Measurements from ENCODE around the gene MED13L.

MED13L gene

GRCh38 chr12:116278279-116278626 is 760 bp upstream of the MED13L start:
- peak overlapping the region; percentile 43 for H3K4me3 ChIP-seq (replicated peaks; ENCODE audit: low read depth, low read length)
- DNase-seq (ENCODE audit: low read depth): no peak
- TF ChIP-seq CTCF (IDR thresholded peaks at IDR 0.05; ENCODE audit: low read length, missing control alignments): no peak

- DNase-seq (ENCODE audit: low read depth): peak; percentile 67
- no peak for TF ChIP-seq CTCF (IDR thresholded peaks at IDR 0.05; ENCODE audit: low read length, missing control alignments)
- peak overlapping the region; percentile 90 for H3K4me3 ChIP-seq (replicated peaks; ENCODE audit: low read depth, low read length)
Observed at GRCh38 chr12:116276652-116277466, 634 bp downstream of the MED13L start.

DNA sequence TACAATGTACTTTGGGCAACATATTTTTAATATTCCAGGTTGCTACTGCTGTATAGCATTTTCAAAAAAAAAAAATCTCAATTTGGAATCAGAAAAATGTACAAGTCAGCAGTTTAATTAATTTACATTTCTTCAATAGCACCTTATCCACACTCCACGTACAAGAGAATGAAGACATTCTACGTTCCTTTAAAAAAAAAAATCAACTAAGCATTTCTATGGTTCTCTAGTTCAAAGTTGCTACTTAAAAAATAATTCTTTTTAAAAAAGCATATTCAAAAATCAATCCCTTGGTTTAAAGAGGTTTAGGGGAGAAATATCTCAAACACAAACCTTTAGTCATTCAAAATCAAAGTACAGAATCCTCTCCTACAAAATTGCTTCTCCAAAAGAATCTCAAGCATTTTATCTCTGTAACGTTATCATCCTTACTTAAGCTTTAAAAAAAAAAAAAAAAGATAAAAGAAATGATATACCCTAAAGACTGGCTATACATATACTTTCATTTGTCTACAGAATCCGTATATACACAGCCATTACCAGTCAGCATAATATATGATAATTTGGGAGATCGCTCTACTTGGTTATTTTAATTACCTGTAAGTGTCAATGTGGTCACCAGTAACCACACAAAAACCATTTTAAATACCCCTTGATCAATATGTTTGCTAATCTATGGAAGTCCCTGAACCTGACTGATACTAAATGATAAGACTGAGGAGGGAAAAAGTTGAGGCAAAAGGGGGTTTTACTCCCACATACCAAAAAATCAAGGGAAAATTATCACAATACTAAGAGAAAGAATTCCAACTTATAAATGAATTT is 2.7 kb downstream of the MED13L start:
- peak overlapping the region; percentile 90 for H3K4me3 ChIP-seq (replicated peaks; ENCODE audit: low read depth, low read length)
- no peak for TF ChIP-seq CTCF (IDR thresholded peaks at IDR 0.05; ENCODE audit: low read length, missing control alignments)

DNA sequence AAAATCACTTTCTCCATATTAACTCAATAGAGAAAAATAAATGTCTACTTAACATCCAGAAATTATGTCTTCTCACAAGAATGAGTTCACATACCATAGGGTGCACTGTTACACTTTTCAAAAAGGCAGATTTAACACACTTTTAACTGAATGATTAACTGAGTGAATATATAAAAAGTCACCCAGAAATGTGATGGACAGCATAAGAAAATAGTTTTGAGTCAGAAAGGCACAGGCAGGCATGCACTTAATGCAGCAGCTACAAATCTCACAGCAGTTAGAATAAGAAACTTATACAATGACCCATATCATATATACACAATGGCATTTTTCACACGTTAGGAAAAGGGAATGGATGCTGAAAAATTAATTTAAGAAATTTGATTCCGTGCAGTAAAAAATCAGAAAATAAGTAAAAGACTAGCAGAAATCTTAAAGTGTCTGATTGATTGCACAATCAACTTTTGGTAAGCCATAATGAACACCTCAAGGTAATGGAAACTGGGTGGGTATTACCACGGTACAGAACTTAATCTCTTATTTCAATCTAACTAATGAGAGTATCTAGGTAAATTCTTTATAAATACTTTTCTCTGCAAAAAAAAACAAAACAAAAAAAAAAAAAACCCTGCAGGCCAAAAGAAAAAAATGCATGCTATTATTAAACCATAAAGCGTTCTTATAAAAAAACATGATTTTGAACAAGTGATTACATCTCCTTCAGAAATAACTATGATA is 3.5 kb downstream of the MED13L start:
- DNase-seq (ENCODE audit: low read depth): no peak
- H3K4me3 ChIP-seq (replicated peaks; ENCODE audit: low read depth, low read length): peak overlapping the region; percentile 90
- no peak for TF ChIP-seq CTCF (IDR thresholded peaks at IDR 0.05; ENCODE audit: low read length, missing control alignments)

More for the DNA sequence above, 2.7 kb downstream of the MED13L start:
- no peak for DNase-seq (ENCODE audit: low read depth)

DNA sequence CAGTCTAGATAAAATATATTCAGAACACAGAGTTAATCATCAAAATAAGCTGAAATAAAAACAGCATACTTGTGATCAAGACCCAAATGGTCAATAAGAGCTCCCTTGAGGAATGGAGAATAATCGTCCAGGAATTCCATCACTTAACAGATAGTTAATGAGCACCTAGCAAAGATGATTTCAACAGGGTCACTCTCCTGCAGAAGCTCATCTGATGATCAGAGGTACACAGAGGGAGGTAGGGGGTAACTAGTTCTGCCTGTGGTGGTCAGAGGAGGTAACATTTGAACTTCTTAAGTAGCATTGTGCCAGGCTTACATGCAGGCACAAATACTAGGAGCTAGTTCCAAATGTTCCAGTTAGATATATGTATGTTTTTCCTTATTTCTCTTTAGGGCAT is 9.5 kb downstream of the MED13L start:
- TF ChIP-seq CTCF (IDR thresholded peaks at IDR 0.05; ENCODE audit: low read length, missing control alignments): no peak
- no peak for DNase-seq (ENCODE audit: low read depth)

GRCh38 chr12:116266631-116267349 is 10.7 kb downstream of the MED13L start:
- no peak for TF ChIP-seq CTCF (IDR thresholded peaks at IDR 0.05; ENCODE audit: low read length, missing control alignments)
- no peak overlapping the region for H3K4me3 ChIP-seq (replicated peaks; ENCODE audit: low read depth, low read length)
- DNase-seq (ENCODE audit: low read depth): peak; percentile 45

More for the DNA sequence above, 9.5 kb downstream of the MED13L start:
- H3K4me3 ChIP-seq (replicated peaks; ENCODE audit: low read depth, low read length): no peak overlapping the region
